Measurements from ENCODE around the gene SAMSN1.
"Not testable (repeated sequence)": the region's sequence is repeated elsewhere in the genome, so short reads cannot be mapped to it uniquely, and the experiment has no call there.

The SAMSN1 gene

GRCh38 chr21:14547834-14548513, 1.9 kb upstream of the SAMSN1 start:
- Histone ChIP-seq H3K4me3 (ENCODE audit: extremely low read depth, insufficient read depth, low read length, poor library complexity, severe bottlenecking) (no peak overlapping the region), H3K9me3 (ENCODE audit: control insufficient read depth, low read length) (no peaks in the 10 kb centered on the region), H3K36me3 (ENCODE audit: control insufficient read depth, insufficient read depth, low read length) (no peaks in the 10 kb centered on the region), H3K4me1 (ENCODE audit: control insufficient read depth, insufficient read depth, low read length, poor library complexity, severe bottlenecking) (peaks cover 3% of the 10 kb centered on the region), H3K27ac (ENCODE audit: low read depth, low read length, severe bottlenecking) (no peak overlapping the region)
- WGBS, 2 experiments (ENCODE audit: insufficient coverage in 2 of 2): no CpG with 5 or more reads among the region's 3 CpGs

- H3K4me1 ChIP-seq (ENCODE audit: control insufficient read depth, insufficient read depth, low read length, poor library complexity, severe bottlenecking); H3K4me3 ChIP-seq (ENCODE audit: extremely low read depth, insufficient read depth, low read length, poor library complexity, severe bottlenecking); H3K36me3 ChIP-seq (ENCODE audit: control insufficient read depth, insufficient read depth, low read length); H3K9me3 ChIP-seq (ENCODE audit: control insufficient read depth, low read length); H3K27ac ChIP-seq (ENCODE audit: low read depth, low read length, severe bottlenecking): not testable (repeated sequence)
- 95 to 97% methylated on average over 3 to 4 of the region's 7 CpGs for WGBS, 2 experiments (ENCODE audit: insufficient coverage in 2 of 2)
These were observed 604 bp upstream of the SAMSN1 start for GRCh38 chr21:14546719-14547118.

GRCh38 chr21:14543983-14544382, 2.1 kb downstream of the SAMSN1 start:
- Histone ChIP-seq H3K27ac (ENCODE audit: low read depth, low read length, severe bottlenecking) (no peak overlapping the region), H3K4me3 (ENCODE audit: extremely low read depth, insufficient read depth, low read length, poor library complexity, severe bottlenecking) (no peak overlapping the region), H3K9me3 (ENCODE audit: control insufficient read depth, low read length) (no peaks in the 10 kb centered on the region), H3K4me1 (ENCODE audit: control insufficient read depth, insufficient read depth, low read length, poor library complexity, severe bottlenecking) (peaks cover 3% of the 10 kb centered on the region), H3K36me3 (ENCODE audit: control insufficient read depth, insufficient read depth, low read length) (no peaks in the 10 kb centered on the region)
- 83 to 100% methylated on average over 2 to 5 of the region's 5 CpGs for WGBS, 2 experiments (ENCODE audit: insufficient coverage in 2 of 2)

- no peaks in the 10 kb centered on the region for H3K9me3 ChIP-seq (ENCODE audit: control insufficient read depth, low read length)
- H3K36me3 ChIP-seq (ENCODE audit: control insufficient read depth, insufficient read depth, low read length): no peaks in the 10 kb centered on the region
- H3K4me1 ChIP-seq (ENCODE audit: control insufficient read depth, insufficient read depth, low read length, poor library complexity, severe bottlenecking): peaks cover 3% of the 10 kb centered on the region
- no peak overlapping the region for H3K27ac ChIP-seq (ENCODE audit: low read depth, low read length, severe bottlenecking)
- peak overlapping the region; percentile 6 for H3K4me3 ChIP-seq (ENCODE audit: extremely low read depth, insufficient read depth, low read length, poor library complexity, severe bottlenecking)
These were observed 3.5 kb downstream of the SAMSN1 start for GRCh38 chr21:14542638-14543037.

- H3K4me3 ChIP-seq (ENCODE audit: extremely low read depth, insufficient read depth, low read length, poor library complexity, severe bottlenecking): no peak overlapping the region
- H3K27ac ChIP-seq (ENCODE audit: low read depth, low read length, severe bottlenecking): no peak overlapping the region
- WGBS, 2 experiments (ENCODE audit: insufficient coverage in 2 of 2): 81 to 89% methylated on average over 5 to 7 of the region's 8 CpGs
These were observed 4.1 kb downstream of the SAMSN1 start for GRCh38 chr21:14541841-14542490.

GRCh38 chr21:14538483-14538882, 7.6 kb downstream of the SAMSN1 start:
- H3K9me3 ChIP-seq (ENCODE audit: control insufficient read depth, low read length): peaks cover 10% of the 10 kb centered on the region
- H3K4me3 ChIP-seq (ENCODE audit: extremely low read depth, insufficient read depth, low read length, poor library complexity, severe bottlenecking): no peak overlapping the region
- H3K36me3 ChIP-seq (ENCODE audit: control insufficient read depth, insufficient read depth, low read length): no peaks in the 10 kb centered on the region
- H3K4me1 ChIP-seq (ENCODE audit: control insufficient read depth, insufficient read depth, low read length, poor library complexity, severe bottlenecking): peaks cover 4% of the 10 kb centered on the region
- H3K27ac ChIP-seq (ENCODE audit: low read depth, low read length, severe bottlenecking): no peak overlapping the region

More at GRCh38 chr21:14541841-14542490, 4.1 kb downstream of the SAMSN1 start:
- Histone ChIP-seq H3K36me3 (ENCODE audit: control insufficient read depth, insufficient read depth, low read length) (no peaks in the 10 kb centered on the region), H3K4me1 (ENCODE audit: control insufficient read depth, insufficient read depth, low read length, poor library complexity, severe bottlenecking) (peaks cover 3% of the 10 kb centered on the region), H3K9me3 (ENCODE audit: control insufficient read depth, low read length) (no peaks in the 10 kb centered on the region)

GRCh38 chr21:14536929-14537328, 9.2 kb downstream of the SAMSN1 start:
- H3K4me3 ChIP-seq (ENCODE audit: extremely low read depth, insufficient read depth, low read length, poor library complexity, severe bottlenecking): no peak overlapping the region
- no peaks in the 10 kb centered on the region for H3K36me3 ChIP-seq (ENCODE audit: control insufficient read depth, insufficient read depth, low read length)
- peaks cover 4% of the 10 kb centered on the region for H3K4me1 ChIP-seq (ENCODE audit: control insufficient read depth, insufficient read depth, low read length, poor library complexity, severe bottlenecking)
- WGBS, 2 experiments (ENCODE audit: insufficient coverage in 2 of 2): 97 to 99% methylated on average over 5 of the region's 5 CpGs
- H3K27ac ChIP-seq (ENCODE audit: low read depth, low read length, severe bottlenecking): no peak overlapping the region
- peaks cover 10% of the 10 kb centered on the region for H3K9me3 ChIP-seq (ENCODE audit: control insufficient read depth, low read length)

GRCh38 chr21:14535702-14536101, 10.4 kb downstream of the SAMSN1 start:
- peaks cover 4% of the 10 kb centered on the region for H3K4me1 ChIP-seq (ENCODE audit: control insufficient read depth, insufficient read depth, low read length, poor library complexity, severe bottlenecking)
- no peak overlapping the region for H3K4me3 ChIP-seq (ENCODE audit: extremely low read depth, insufficient read depth, low read length, poor library complexity, severe bottlenecking)
- no peak overlapping the region for H3K27ac ChIP-seq (ENCODE audit: low read depth, low read length, severe bottlenecking)
- H3K9me3 ChIP-seq (ENCODE audit: control insufficient read depth, low read length): peaks cover 10% of the 10 kb centered on the region
- no peaks in the 10 kb centered on the region for H3K36me3 ChIP-seq (ENCODE audit: control insufficient read depth, insufficient read depth, low read length)

- Histone ChIP-seq H3K4me3 (ENCODE audit: extremely low read depth, insufficient read depth, low read length, poor library complexity, severe bottlenecking) (no peak overlapping the region), H3K4me1 (ENCODE audit: control insufficient read depth, insufficient read depth, low read length, poor library complexity, severe bottlenecking) (peaks cover 4% of the 10 kb centered on the region), H3K36me3 (ENCODE audit: control insufficient read depth, insufficient read depth, low read length) (no peaks in the 10 kb centered on the region), H3K27ac (ENCODE audit: low read depth, low read length, severe bottlenecking) (peak overlapping the region; percentile 62), H3K9me3 (ENCODE audit: control insufficient read depth, low read length) (peaks cover 10% of the 10 kb centered on the region)
- 100% methylated on average over 1 of the region's 6 CpGs; no CpG with 5 or more reads in 1 of the 2 experiments for WGBS, 2 experiments (ENCODE audit: insufficient coverage in 2 of 2)
These were observed 12.4 kb downstream of the SAMSN1 start for GRCh38 chr21:14533499-14534428.

GRCh38 chr21:14531757-14532316, 14.3 kb downstream of the SAMSN1 start:
- Histone ChIP-seq H3K36me3 (ENCODE audit: control insufficient read depth, insufficient read depth, low read length) (no peaks in the 10 kb centered on the region), H3K27ac (ENCODE audit: low read depth, low read length, severe bottlenecking) (no peak overlapping the region), H3K4me3 (ENCODE audit: extremely low read depth, insufficient read depth, low read length, poor library complexity, severe bottlenecking) (no peak overlapping the region), H3K4me1 (ENCODE audit: control insufficient read depth, insufficient read depth, low read length, poor library complexity, severe bottlenecking) (peaks cover 4% of the 10 kb centered on the region), H3K9me3 (ENCODE audit: control insufficient read depth, low read length) (peaks cover 10% of the 10 kb centered on the region)
- WGBS, 2 experiments (ENCODE audit: insufficient coverage in 2 of 2): 92 to 96% methylated on average over 3 of the region's 3 CpGs

All from mesodermal cell (in vitro differentiated cells).